DOHH2 (cell line): ENCODE results near the gene TRPC4AP.

ENCODE experiments used
- H3F3A ChIP-seq: fragments of 200-600 bp; sonication (generic), shearing (Covaris generic); 2 replicates; pipeline ENCODE4 v1.6.0; 2016; ENCODE audit warnings: antibody characterized with exemption, mild to moderate bottlenecking; ENCODE audit not compliant: control insufficient read depth, insufficient read depth
- H3K27ac ChIP-seq: fragments of 200-600 bp; sonication (generic); 2 replicates; pipeline ENCODE4 v1.5.1; 2014; ENCODE audit warnings: low read depth, mild to moderate bottlenecking, low read length, moderate library complexity
- H3K27me3 ChIP-seq: fragments of 200-600 bp; sonication (generic); 2 replicates; pipeline ENCODE4 v1.6.1; 2014; ENCODE audit warnings: mild to moderate bottlenecking, low read length, mixed read lengths; ENCODE audit not compliant: control insufficient read depth
- H3K36me3 ChIP-seq: fragments of 200-600 bp; sonication (generic); 2 replicates; pipeline ENCODE4 v1.6.1; 2014; ENCODE audit warnings: mild to moderate bottlenecking, low read length, moderate library complexity, mixed read lengths; ENCODE audit not compliant: control insufficient read depth
- H3K4me1 ChIP-seq: fragments of 200-600 bp; sonication (generic); 2 replicates; pipeline ENCODE4 v1.6.1; 2014; ENCODE audit warnings: mild to moderate bottlenecking, low read length, mixed read lengths; ENCODE audit not compliant: control insufficient read depth
- H3K4me2 ChIP-seq: fragments of 200-600 bp; sonication (generic); 2 replicates; pipeline ENCODE4 v1.6.0; 2014; ENCODE audit warnings: mild to moderate bottlenecking, low read length, moderate library complexity
- H3K4me3 ChIP-seq: fragments of 200-600 bp; sonication (generic); 2 replicates; pipeline ENCODE4 v1.5.1; 2014; ENCODE audit warnings: mild to moderate bottlenecking, low read length, mixed read lengths
- H3K79me2 ChIP-seq: fragments of 200-600 bp; sonication (generic); 2 replicates; pipeline ENCODE4 v1.6.1; 2014; ENCODE audit warnings: mild to moderate bottlenecking, low read length, mixed read lengths; ENCODE audit not compliant: control insufficient read depth
- H3K9me2 ChIP-seq: fragments of 200-600 bp; sonication (generic); replicated peaks from 2 replicates; pipeline ENCODE4 v1.6.1; 2014; ENCODE audit warnings: mild to moderate bottlenecking, low read length, mixed read lengths; ENCODE audit not compliant: control insufficient read depth
- H3K9me3 ChIP-seq: fragments of 200-600 bp; sonication (generic); 2 replicates; pipeline ENCODE4 v1.6.1; 2014; ENCODE audit warnings: antibody characterized with exemption, low read length, mixed read lengths; ENCODE audit not compliant: control insufficient read depth, insufficient read depth
- H4K20me1 ChIP-seq: fragments of 200-600 bp; sonication (generic); 2 replicates; pipeline ENCODE4 v1.6.0; 2014; ENCODE audit warnings: low read depth, mild to moderate bottlenecking, antibody characterized with exemption, low read length, moderate library complexity; ENCODE audit not compliant: control insufficient read depth, insufficient read depth
- EZH2phosphoT487 ChIP-seq: fragments of 200-600 bp; sonication (generic); IDR thresholded peaks from 2 replicates; pipeline ENCODE4 v1.6.1; 2017; ENCODE audit warnings: borderline replicate concordance, mild to moderate bottlenecking, antibody characterized with exemption, low read length, moderate library complexity, mixed read lengths
- TF ChIP-seq, protein P1 (sequence below): fragments of 200-600 bp; sonication (generic); IDR thresholded peaks from one replicate; pipeline ENCODE4 v1.5.1; 2014; ENCODE audit warnings: antibody characterized with exemption, mild to moderate bottlenecking, low read depth, low read length; ENCODE audit not compliant: poor library complexity, severe bottlenecking

The TRPC4AP gene

DNA sequence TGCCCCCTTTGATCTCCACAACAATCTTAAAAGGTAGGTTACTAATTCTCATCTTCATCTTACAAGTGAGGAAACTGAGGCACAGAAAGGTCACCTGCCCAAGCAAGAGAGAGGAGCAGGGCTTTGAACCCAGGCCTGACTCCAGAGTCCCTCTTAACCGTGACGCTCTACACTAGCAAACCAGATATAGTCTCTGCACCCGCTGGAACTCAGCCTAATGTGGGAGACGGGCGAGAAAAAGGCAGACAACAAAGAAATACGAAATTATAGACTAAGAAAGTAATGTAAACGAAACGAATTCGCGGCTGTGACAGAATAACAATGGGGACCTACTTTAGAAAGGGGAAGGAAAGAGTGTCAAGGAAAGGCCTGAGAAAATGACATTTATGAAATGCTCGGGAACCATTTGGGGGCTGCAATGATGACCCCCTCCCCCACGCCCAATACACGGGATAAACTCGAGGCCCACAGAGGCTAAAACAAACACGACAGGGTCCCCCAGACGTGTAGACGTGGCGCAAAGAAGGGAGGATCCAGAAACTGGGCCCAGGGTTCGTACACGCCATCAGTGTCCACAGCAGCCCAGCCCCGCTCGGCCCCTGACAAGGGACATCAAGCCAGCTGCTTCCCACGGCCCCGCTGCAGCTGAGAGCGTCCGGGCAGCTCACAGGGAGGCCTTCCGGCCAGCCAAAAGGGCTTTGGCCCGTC, 637 bp downstream of the TRPC4AP start:
- TF ChIP-seq EZH2phosphoT487: no peak
- TF ChIP-seq, protein P1, sequence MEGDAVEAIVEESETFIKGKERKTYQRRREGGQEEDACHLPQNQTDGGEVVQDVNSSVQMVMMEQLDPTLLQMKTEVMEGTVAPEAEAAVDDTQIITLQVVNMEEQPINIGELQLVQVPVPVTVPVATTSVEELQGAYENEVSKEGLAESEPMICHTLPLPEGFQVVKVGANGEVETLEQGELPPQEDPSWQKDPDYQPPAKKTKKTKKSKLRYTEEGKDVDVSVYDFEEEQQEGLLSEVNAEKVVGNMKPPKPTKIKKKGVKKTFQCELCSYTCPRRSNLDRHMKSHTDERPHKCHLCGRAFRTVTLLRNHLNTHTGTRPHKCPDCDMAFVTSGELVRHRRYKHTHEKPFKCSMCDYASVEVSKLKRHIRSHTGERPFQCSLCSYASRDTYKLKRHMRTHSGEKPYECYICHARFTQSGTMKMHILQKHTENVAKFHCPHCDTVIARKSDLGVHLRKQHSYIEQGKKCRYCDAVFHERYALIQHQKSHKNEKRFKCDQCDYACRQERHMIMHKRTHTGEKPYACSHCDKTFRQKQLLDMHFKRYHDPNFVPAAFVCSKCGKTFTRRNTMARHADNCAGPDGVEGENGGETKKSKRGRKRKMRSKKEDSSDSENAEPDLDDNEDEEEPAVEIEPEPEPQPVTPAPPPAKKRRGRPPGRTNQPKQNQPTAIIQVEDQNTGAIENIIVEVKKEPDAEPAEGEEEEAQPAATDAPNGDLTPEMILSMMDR: no peak
- H3K79me2 ChIP-seq: peaks cover 55% of the 10 kb centered on the region

DNA sequence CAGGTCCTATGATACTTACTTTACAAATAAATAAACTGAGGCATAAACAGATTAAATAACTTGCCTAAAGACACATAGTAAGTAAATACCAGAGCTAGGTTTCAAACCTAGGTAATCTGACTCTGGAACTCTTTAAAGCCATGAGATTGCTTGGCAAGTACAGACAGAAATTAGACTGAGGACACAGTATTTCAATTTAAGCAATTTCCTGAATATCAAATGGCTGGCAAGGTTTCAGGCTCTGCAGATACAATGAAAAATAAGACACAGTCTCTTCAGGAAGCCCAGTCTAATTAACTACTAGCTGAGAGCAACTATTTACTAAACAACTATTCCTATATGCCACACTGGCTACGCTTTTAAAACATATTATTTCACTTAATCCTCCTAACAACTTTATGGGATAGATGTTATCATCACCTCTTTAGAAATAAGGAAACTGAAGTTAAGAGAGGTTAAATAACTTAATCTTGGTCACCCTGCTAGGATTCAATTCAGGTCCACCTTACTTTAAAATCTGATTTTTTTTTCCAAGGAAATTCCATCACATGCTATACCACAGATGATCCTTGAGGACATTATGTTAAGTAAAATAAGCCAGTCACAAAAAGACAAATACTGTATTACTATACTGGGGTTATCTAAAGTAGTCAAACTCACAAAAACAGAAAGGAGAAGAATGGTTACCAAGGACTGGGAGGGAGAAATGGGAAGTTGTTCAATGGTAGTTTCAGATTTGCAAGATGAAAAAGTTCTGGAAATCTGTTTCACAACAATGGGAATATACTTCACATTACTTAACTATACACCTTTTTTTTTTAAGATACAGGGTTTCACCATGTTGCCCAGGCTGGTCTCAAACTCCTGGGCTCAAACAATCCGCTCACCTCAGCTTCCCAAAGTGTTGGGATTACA, 4.1 kb downstream of the TRPC4AP start:
- H4K20me1 ChIP-seq: peaks cover 12% of the 10 kb centered on the region; the same call in 1 of the 2 replicates
- H3K27me3 ChIP-seq: no peaks in the 10 kb centered on the region
- H3K79me2 ChIP-seq: peaks cover 83% of the 10 kb centered on the region
- peaks cover 5% of the 10 kb centered on the region; the same call in 1 of the 2 replicates for H3F3A ChIP-seq
- no peak overlapping the region for H3K27ac ChIP-seq
- TF ChIP-seq, protein P1: no peak
- TF ChIP-seq EZH2phosphoT487: no peak
- no peaks in the 10 kb centered on the region for H3K9me3 ChIP-seq
- H3K4me2 ChIP-seq: no peak overlapping the region
- no peaks in the 10 kb centered on the region for H3K9me2 ChIP-seq
- peaks cover 23% of the 10 kb centered on the region for H3K4me1 ChIP-seq
- H3K4me3 ChIP-seq: no peak overlapping the region
- peaks cover 14% of the 10 kb centered on the region; the same call in 1 of the 2 replicates for H3K36me3 ChIP-seq

More for the DNA sequence above, 637 bp downstream of the TRPC4AP start:
- H3K4me2 ChIP-seq: peak overlapping the region; percentile 95
- H3K27me3 ChIP-seq: no peaks in the 10 kb centered on the region
- H3K36me3 ChIP-seq: peaks cover 14% of the 10 kb centered on the region; the same call in 1 of the 2 replicates
- peaks cover 12% of the 10 kb centered on the region for H3F3A ChIP-seq
- peak overlapping the region; percentile 35; the same call in 1 of the 2 replicates for H3K27ac ChIP-seq
- no peaks in the 10 kb centered on the region for H3K9me2 ChIP-seq
- H3K9me3 ChIP-seq: no peaks in the 10 kb centered on the region
- H3K4me1 ChIP-seq: peaks cover 23% of the 10 kb centered on the region
- H3K4me3 ChIP-seq: peak overlapping the region; percentile 96
- peaks cover 12% of the 10 kb centered on the region; the same call in 1 of the 2 replicates for H4K20me1 ChIP-seq

DNA sequence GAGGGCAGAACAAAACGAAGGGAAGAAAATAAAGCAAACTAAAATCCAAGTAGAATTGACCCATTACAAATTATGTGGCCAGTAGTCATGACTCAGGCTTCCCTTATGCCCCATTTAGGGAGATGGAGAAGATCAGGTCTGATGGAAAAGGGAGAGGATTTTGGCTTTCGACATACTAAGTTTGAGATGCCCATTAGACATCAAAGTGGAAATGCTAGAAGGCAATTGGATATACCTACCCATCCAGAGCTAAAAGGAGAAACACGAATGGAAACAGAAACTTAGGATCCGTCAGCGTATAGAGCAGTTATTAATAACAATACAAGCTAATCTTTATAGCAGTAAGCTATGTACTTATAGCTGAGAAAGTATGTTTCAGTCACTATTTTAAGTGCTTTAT, 4.8 kb downstream of the TRPC4AP start:
- peaks cover 90% of the 10 kb centered on the region for H3K79me2 ChIP-seq
- no peak overlapping the region for H3K27ac ChIP-seq
- no peaks in the 10 kb centered on the region for H3K9me3 ChIP-seq
- no peaks in the 10 kb centered on the region for H3K27me3 ChIP-seq
- TF ChIP-seq, protein P1: no peak
- peaks cover 12% of the 10 kb centered on the region; the same call in 1 of the 2 replicates for H4K20me1 ChIP-seq
- H3K4me2 ChIP-seq: no peak overlapping the region
- no peak overlapping the region for H3K4me3 ChIP-seq
- peaks cover 16% of the 10 kb centered on the region for H3K4me1 ChIP-seq
- peaks cover 5% of the 10 kb centered on the region; the same call in 1 of the 2 replicates for H3F3A ChIP-seq
- H3K36me3 ChIP-seq: peaks cover 14% of the 10 kb centered on the region; the same call in 1 of the 2 replicates
- no peaks in the 10 kb centered on the region for H3K9me2 ChIP-seq
